NCI-H2196 (cell line): ENCODE measurements around the gene CSMD2.

Experiments
- DNase-seq: peaks from one replicate; lab custom pipeline; 2025; ENCODE audit not compliant: unreplicated experiment; lab: John Stamatoyannopoulos, UW

Gene CSMD2

GRCh38 chr1:33908324-33908956 is 256.6 kb downstream of the CSMD2 start:
- DNase-seq = no peak

- no peak for DNase-seq
Measured at GRCh38 chr1:33906156-33906555, 258.9 kb downstream of the CSMD2 start.

GRCh38 chr1:33905241-33905640 is 259.8 kb downstream of the CSMD2 start:
- DNase-seq = no peak

- no peak for DNase-seq
Measured at GRCh38 chr1:33903210-33903589, 261.8 kb downstream of the CSMD2 start.

- DNase-seq = no peak
Measured at GRCh38 chr1:33902486-33903209, 262.4 kb downstream of the CSMD2 start.

- no peak for DNase-seq
Measured at GRCh38 chr1:33899746-33900145, 265.3 kb downstream of the CSMD2 start.

- DNase-seq = no peak
Measured at GRCh38 chr1:33898881-33899280, 266.1 kb downstream of the CSMD2 start.

GRCh38 chr1:33898406-33898805 is 266.6 kb downstream of the CSMD2 start:
- DNase-seq = no peak

GRCh38 chr1:33897092-33897725 is 267.8 kb downstream of the CSMD2 start:
- no peak for DNase-seq

- no peak for DNase-seq
Measured at GRCh38 chr1:33895976-33896375, 269.1 kb downstream of the CSMD2 start.

- DNase-seq = no peak
Measured at GRCh38 chr1:33895396-33895795, 269.6 kb downstream of the CSMD2 start.

GRCh38 chr1:33893147-33893830 is 271.7 kb downstream of the CSMD2 start:
- no peak for DNase-seq

GRCh38 chr1:33886496-33886895 is 278.5 kb downstream of the CSMD2 start:
- DNase-seq = no peak

- no peak for DNase-seq
Measured at GRCh38 chr1:33880305-33880704, 284.7 kb downstream of the CSMD2 start.

GRCh38 chr1:33878392-33878791 is 286.6 kb downstream of the CSMD2 start:
- no peak for DNase-seq

GRCh38 chr1:33876970-33877650 is 287.9 kb downstream of the CSMD2 start:
- DNase-seq = no peak

- no peak for DNase-seq
Measured at GRCh38 chr1:33875862-33876261, 289.2 kb downstream of the CSMD2 start.

- DNase-seq = no peak
Measured at GRCh38 chr1:33874636-33875035, 290.4 kb downstream of the CSMD2 start.

- DNase-seq = no peak
Measured at GRCh38 chr1:33872683-33873082, 292.3 kb downstream of the CSMD2 start.

- DNase-seq = no peak
Measured at GRCh38 chr1:33872275-33872674, 292.8 kb downstream of the CSMD2 start.

GRCh38 chr1:33867684-33868083 is 297.3 kb downstream of the CSMD2 start:
- no peak for DNase-seq
